SU-DHL-6 (cell line): ENCODE data around the gene FAM135A.

ENCODE experiments used
- EZH2phosphoT487 ChIP-seq: fragments of 200-600 bp; sonication (generic), shearing (Covaris generic); conservative IDR thresholded peaks from 2 replicates; pipeline ENCODE4 v1.6.1; 2018; ENCODE audit warnings: mild to moderate bottlenecking, antibody characterized with exemption, low read length, moderate library complexity, mixed read lengths
- TF ChIP-seq, protein P1 (sequence below): fragments of 200-600 bp; sonication (generic); IDR thresholded peaks from one replicate; pipeline ENCODE4 v1.5.1; 2017; ENCODE audit warnings: antibody characterized with exemption, mild to moderate bottlenecking, low read length, moderate library complexity; ENCODE audit not compliant: insufficient read depth, poor library complexity, severe bottlenecking

DNA sequence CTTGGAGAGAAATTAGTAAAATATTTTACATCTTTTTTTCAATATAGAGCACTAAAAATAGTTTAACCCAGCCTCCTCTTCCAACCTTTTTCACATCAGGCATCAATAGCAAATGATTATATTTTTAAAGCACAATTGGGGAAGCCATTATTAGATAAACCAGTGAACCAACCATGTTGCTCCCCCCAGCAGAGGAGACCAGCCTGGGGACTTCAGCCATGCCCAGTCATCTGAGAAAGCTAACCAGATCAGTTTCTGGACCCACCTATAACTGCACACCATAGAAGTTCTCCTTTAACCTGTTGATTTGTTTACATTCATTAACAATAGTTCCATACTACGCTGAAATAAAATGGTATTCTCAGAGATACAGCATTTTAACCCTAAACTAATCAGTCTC is 139.7 kb downstream of the FAM135A start:
- TF ChIP-seq, protein P1, sequence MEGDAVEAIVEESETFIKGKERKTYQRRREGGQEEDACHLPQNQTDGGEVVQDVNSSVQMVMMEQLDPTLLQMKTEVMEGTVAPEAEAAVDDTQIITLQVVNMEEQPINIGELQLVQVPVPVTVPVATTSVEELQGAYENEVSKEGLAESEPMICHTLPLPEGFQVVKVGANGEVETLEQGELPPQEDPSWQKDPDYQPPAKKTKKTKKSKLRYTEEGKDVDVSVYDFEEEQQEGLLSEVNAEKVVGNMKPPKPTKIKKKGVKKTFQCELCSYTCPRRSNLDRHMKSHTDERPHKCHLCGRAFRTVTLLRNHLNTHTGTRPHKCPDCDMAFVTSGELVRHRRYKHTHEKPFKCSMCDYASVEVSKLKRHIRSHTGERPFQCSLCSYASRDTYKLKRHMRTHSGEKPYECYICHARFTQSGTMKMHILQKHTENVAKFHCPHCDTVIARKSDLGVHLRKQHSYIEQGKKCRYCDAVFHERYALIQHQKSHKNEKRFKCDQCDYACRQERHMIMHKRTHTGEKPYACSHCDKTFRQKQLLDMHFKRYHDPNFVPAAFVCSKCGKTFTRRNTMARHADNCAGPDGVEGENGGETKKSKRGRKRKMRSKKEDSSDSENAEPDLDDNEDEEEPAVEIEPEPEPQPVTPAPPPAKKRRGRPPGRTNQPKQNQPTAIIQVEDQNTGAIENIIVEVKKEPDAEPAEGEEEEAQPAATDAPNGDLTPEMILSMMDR, result no peak
- no peak for TF ChIP-seq EZH2phosphoT487
